Liver (tissue), 9 donors: ENCODE measurements around the gene CNGA3. TPM values are rescaled to one million over a fixed set of nuclear protein-coding genes. Genes with fewer than 3 reads are reported as not detected.

Experiments
- DNase-seq: peaks from one replicate; pipeline ENCODE4 v3.0.0-alpha.2; 2017; ENCODE audit warnings: low spot score
- H3K27ac ChIP-seq, 2 donors: one replicate each; pipeline ENCODE4 v1.7.0; 2013; ENCODE audit warnings: inconsistent platforms in 2 of 2, low read length in 2 of 2, control low read depth in 1 of 2, low read depth in 1 of 2, mild to moderate bottlenecking in 1 of 2
- H3K27me3 ChIP-seq, 4 donors: one replicate each; pipeline versions ENCODE4 v1.6.1 to v1.7.0; 2013; ENCODE audit warnings: low read length in 3 of 4, inconsistent platforms in 1 of 4, mild to moderate bottlenecking in 1 of 4, moderate library complexity in 1 of 4; ENCODE audit not compliant: control insufficient read depth in 4 of 4, insufficient read depth in 4 of 4
- H3K36me3 ChIP-seq, 4 donors: one replicate each; pipeline versions ENCODE4 v1.6.1 to v1.7.0; 2013; ENCODE audit warnings: low read length in 3 of 4, mild to moderate bottlenecking in 3 of 4, low read depth in 1 of 4, moderate library complexity in 1 of 4; ENCODE audit not compliant: control insufficient read depth in 4 of 4, insufficient read depth in 3 of 4
- H3K4me1 ChIP-seq, 4 donors: one replicate each; pipeline versions ENCODE4 v1.6.1 to v1.7.0; 2013; ENCODE audit warnings: low read length in 3 of 4, mild to moderate bottlenecking in 3 of 4, moderate library complexity in 1 of 4; ENCODE audit not compliant: control insufficient read depth in 4 of 4, insufficient read depth in 4 of 4
- H3K4me3 ChIP-seq, 3 donors: one replicate each; pipeline versions ENCODE4 v1.6.1 to v1.7.0; 2013; ENCODE audit warnings: low read length in 3 of 3, control low read depth in 1 of 3, low read depth in 1 of 3, mild to moderate bottlenecking in 1 of 3
- H3K9ac ChIP-seq, 2 donors: one replicate each; pipeline ENCODE4 v1.7.0; 2013; ENCODE audit warnings: low read length in 2 of 2, mild to moderate bottlenecking in 2 of 2, moderate library complexity in 2 of 2, control low read depth in 1 of 2, low read depth in 1 of 2
- H3K9me3 ChIP-seq, 4 donors: one replicate each; pipeline versions ENCODE4 v1.6.1 to v1.7.0; 2013; ENCODE audit warnings: low read length in 3 of 4; ENCODE audit not compliant: control insufficient read depth in 4 of 4
- EGR1 ChIP-seq, 2 donors: IDR thresholded peaks; 2 replicates each; pipeline ENCODE4 v1.6.1; 2016 to 2018; ENCODE audit warnings: antibody characterized with exemption in 2 of 2, low read depth in 2 of 2
- FOXA1 ChIP-seq: IDR thresholded peaks from 2 replicates; pipeline ENCODE4 v1.6.1; 2016; ENCODE audit warnings: antibody characterized with exemption
- FOXA2 ChIP-seq: IDR thresholded peaks from 2 replicates; pipeline ENCODE4 v1.6.1; 2016; ENCODE audit warnings: antibody characterized with exemption
- GABPA ChIP-seq, 2 donors: IDR thresholded peaks in 1 of 2; conservative IDR thresholded peaks in 1 of 2; 2 replicates each; pipeline ENCODE4 v1.6.1; 2016; ENCODE audit warnings: antibody characterized with exemption in 2 of 2, mild to moderate bottlenecking in 1 of 2, moderate library complexity in 1 of 2
- HNF4A ChIP-seq, 2 donors: conservative IDR thresholded peaks; 2 replicates each; pipeline ENCODE4 v1.6.1; 2016; ENCODE audit warnings: antibody characterized with exemption in 2 of 2, mild to moderate bottlenecking in 2 of 2
- HNF4G ChIP-seq: IDR thresholded peaks from 2 replicates; pipeline ENCODE4 v1.6.1; 2016; ENCODE audit warnings: antibody characterized with exemption
- JUND ChIP-seq, 2 donors: IDR thresholded peaks; 2 replicates each; pipeline ENCODE4 v1.6.1; 2016; ENCODE audit warnings: antibody characterized with exemption in 2 of 2
- NR2F2 ChIP-seq: IDR thresholded peaks from 2 replicates; pipeline ENCODE4 v1.6.1; 2016; ENCODE audit warnings: antibody characterized with exemption
- RAD21 ChIP-seq, 2 donors: IDR thresholded peaks; 2 replicates each; pipeline ENCODE4 v1.6.1; 2016; ENCODE audit warnings: antibody characterized with exemption in 2 of 2, mild to moderate bottlenecking in 2 of 2
- RXRA ChIP-seq, 2 donors: IDR thresholded peaks; 2 replicates each; pipeline ENCODE4 v1.6.1; 2017 to 2018; ENCODE audit warnings: antibody characterized with exemption in 2 of 2, mild to moderate bottlenecking in 1 of 2
- SP1 ChIP-seq: IDR thresholded peaks from 2 replicates; pipeline ENCODE4 v1.6.1; 2018; ENCODE audit warnings: antibody characterized with exemption, mild to moderate bottlenecking
- TAF1 ChIP-seq: conservative IDR thresholded peaks from 2 replicates; pipeline ENCODE4 v1.6.1; 2016; ENCODE audit warnings: antibody characterized with exemption, mild to moderate bottlenecking
- YY1 ChIP-seq: IDR thresholded peaks from 2 replicates; pipeline ENCODE4 v1.6.1; 2016; ENCODE audit warnings: antibody characterized with exemption, mild to moderate bottlenecking
- WGBS: extraction: QIAGEN DNeasy Blood & Tissue Kit; methylation state at CpG from one replicate; pipeline ENCODE4 v1.1.7; 2013; 5-methylcytosine and 5-hydroxymethylcytosine counted together
- polyA plus RNA-seq, 2 donors: library from polyadenylated mRNA; stranded (reverse) in 1 of 2; unstranded in 1 of 2; fragments of 200-250 nt in 1 of 2; fragments of >200 nt in 1 of 2; fragmentation: Nextera tagmentation in 1 of 2; extraction: Ambion mirVana in 1 of 2; gene quantifications; one replicate each; pipeline versions ENCODE4 v1.2.1 to v1.2.3, GENCODE V29; 2013 to 2015
- total RNA-seq, 2 donors: library from RNA; depleted of rRNA; stranded (reverse); fragments of >200 nt; gene quantifications; one replicate each; pipeline ENCODE4 v1.2.3, GENCODE V29; 2014
- TF ChIP-seq, protein P1 (sequence below): IDR thresholded peaks from 2 replicates; pipeline ENCODE4 v1.6.1; 2016; ENCODE audit warnings: antibody characterized with exemption
- TF ChIP-seq, protein P2 (sequence below): IDR thresholded peaks from 2 replicates; pipeline ENCODE4 v1.6.1; 2016; ENCODE audit warnings: antibody characterized with exemption, mild to moderate bottlenecking
- TF ChIP-seq, protein P3 (sequence below): IDR thresholded peaks from 2 replicates; pipeline ENCODE4 v1.6.1; 2016; ENCODE audit warnings: antibody characterized with exemption
- TF ChIP-seq, protein P4 (sequence below): IDR thresholded peaks from 2 replicates; pipeline ENCODE4 v1.6.1; 2016; ENCODE audit warnings: antibody characterized with exemption
- TF ChIP-seq, protein P5 (sequence below): fragments of 150-350 bp; IDR thresholded peaks from 2 replicates; pipeline ENCODE4 v1.5.1; 2017; ENCODE audit warnings: improper control_type of control experiment, low read depth, low read length; ENCODE audit not compliant: missing input control
- donor health status: healthy.
- donor health status: healthy.
- donor health status: healthy.
- donor health status: healthy.
- donor health status: healthy.

Gene CNGA3
- total and polyA plus RNA-seq, 4 donors, result not detected

DNA sequence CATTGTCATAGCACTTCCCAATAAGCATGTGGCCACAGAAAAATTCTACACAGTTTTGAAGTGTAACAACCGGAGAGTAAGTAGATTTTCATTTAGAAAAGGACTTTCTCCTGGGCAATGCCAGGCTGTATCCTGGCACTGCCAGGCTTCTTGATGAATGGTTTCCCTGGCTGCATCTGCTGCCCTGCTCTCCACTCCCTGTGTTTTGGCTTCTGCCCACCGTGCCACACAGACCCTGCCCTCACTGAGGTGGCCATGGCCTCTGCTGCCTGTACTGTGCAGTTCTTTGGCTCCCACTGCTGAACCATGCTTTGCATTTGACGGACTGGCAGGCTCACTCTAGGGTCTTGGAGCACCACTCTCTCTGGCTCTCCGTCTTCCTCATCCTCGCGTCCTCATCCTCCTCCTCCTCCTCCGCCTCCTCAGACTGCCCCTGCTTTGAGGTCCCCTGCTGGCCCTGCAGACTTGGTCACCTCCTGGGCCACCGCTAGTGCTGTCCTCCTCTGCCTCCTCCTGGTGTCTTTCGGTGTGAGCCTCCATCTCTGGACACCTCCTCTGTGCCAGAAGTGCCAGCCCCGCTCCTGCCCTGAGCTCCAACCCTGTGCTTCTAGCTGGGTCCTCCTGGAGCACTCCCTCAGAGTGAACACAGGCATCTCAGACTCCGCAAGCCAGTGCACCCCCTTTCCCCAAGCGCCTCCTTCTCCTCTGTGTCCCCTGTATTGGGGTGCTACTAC is 45.9 kb upstream of the CNGA3 start:
- H3K9ac ChIP-seq, result no peak overlapping the region
- H3K9me3 ChIP-seq, result no peaks in the 10 kb centered on the region
- H3K4me1 ChIP-seq, result peaks cover 6 to 13% (median 9%) of the 10 kb centered on the region in 4 donors
- TF ChIP-seq GABPA (IDR thresholded peaks at IDR 0.05 in 1 of 2, conservative IDR thresholded peaks at IDR 0.05 in 1 of 2) (no peak), RAD21 (IDR thresholded peaks at IDR 0.05) (no peak), HNF4G (no peak), SP1 (no peak), FOXA1 (no peak), HNF4A (conservative IDR thresholded peaks at IDR 0.05) (no peak), NR2F2 (no peak)
- TF ChIP-seq, protein P1, sequence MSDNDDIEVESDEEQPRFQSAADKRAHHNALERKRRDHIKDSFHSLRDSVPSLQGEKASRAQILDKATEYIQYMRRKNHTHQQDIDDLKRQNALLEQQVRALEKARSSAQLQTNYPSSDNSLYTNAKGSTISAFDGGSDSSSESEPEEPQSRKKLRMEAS, result no peak
- TF ChIP-seq, protein P2, sequence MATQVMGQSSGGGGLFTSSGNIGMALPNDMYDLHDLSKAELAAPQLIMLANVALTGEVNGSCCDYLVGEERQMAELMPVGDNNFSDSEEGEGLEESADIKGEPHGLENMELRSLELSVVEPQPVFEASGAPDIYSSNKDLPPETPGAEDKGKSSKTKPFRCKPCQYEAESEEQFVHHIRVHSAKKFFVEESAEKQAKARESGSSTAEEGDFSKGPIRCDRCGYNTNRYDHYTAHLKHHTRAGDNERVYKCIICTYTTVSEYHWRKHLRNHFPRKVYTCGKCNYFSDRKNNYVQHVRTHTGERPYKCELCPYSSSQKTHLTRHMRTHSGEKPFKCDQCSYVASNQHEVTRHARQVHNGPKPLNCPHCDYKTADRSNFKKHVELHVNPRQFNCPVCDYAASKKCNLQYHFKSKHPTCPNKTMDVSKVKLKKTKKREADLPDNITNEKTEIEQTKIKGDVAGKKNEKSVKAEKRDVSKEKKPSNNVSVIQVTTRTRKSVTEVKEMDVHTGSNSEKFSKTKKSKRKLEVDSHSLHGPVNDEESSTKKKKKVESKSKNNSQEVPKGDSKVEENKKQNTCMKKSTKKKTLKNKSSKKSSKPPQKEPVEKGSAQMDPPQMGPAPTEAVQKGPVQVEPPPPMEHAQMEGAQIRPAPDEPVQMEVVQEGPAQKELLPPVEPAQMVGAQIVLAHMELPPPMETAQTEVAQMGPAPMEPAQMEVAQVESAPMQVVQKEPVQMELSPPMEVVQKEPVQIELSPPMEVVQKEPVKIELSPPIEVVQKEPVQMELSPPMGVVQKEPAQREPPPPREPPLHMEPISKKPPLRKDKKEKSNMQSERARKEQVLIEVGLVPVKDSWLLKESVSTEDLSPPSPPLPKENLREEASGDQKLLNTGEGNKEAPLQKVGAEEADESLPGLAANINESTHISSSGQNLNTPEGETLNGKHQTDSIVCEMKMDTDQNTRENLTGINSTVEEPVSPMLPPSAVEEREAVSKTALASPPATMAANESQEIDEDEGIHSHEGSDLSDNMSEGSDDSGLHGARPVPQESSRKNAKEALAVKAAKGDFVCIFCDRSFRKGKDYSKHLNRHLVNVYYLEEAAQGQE, result no peak
- WGBS, result 88% methylated on average over 12 of the region's 12 CpGs
- H3K36me3 ChIP-seq, result no peaks in the 10 kb centered on the region
- H3K27me3 ChIP-seq, result no peaks in the 10 kb centered on the region
- no peak for DNase-seq
- H3K27ac ChIP-seq, result no peak overlapping the region
- H3K4me3 ChIP-seq, result no peak overlapping the region

DNA sequence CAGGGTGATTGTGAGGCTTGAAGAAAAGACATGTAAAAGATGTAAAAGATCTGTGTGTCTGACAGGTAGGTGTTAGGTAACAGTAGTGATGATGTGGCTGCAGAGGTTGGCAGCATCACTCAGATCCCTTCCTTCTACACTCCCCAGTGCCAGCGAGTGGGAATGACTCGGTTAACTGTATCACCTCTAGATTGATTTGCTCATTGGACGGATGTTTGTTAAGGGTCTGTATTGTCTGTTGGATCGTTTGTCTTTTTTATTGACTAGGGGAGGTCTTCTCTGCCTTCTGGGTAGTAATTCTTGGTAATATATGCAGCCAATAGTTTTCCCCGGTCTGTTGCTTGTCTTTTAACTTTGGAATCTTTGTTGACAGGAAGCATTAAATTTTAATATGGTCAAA is 44.8 kb upstream of the CNGA3 start:
- no peaks in the 10 kb centered on the region for H3K27me3 ChIP-seq
- no peak overlapping the region for H3K27ac ChIP-seq
- DNase-seq, result no peak
- H3K4me1 ChIP-seq, result peaks cover 0 to 2% (median 1%) of the 10 kb centered on the region in 4 donors
- WGBS, result 65% methylated on average over 5 of the region's 5 CpGs
- no peaks in the 10 kb centered on the region for H3K9me3 ChIP-seq
- H3K36me3 ChIP-seq, result no peaks in the 10 kb centered on the region
- no peak overlapping the region for H3K4me3 ChIP-seq
- H3K9ac ChIP-seq, result no peak overlapping the region
- TF ChIP-seq HNF4A (conservative IDR thresholded peaks at IDR 0.05) (no peak), GABPA (IDR thresholded peaks at IDR 0.05 in 1 of 2, conservative IDR thresholded peaks at IDR 0.05 in 1 of 2) (no peak), NR2F2 (no peak), SP1 (no peak), FOXA2 (no peak), YY1 (no peak), HNF4G (no peak), RXRA (IDR thresholded peaks at IDR 0.05) (no peak), JUND (IDR thresholded peaks at IDR 0.05) (no peak), RAD21 (IDR thresholded peaks at IDR 0.05) (no peak), EGR1 (IDR thresholded peaks at IDR 0.05; ENCODE audit: low read depth in 2 of 2) (no peak), TAF1 (no peak), FOXA1 (no peak)
- TF ChIP-seq, protein P3, sequence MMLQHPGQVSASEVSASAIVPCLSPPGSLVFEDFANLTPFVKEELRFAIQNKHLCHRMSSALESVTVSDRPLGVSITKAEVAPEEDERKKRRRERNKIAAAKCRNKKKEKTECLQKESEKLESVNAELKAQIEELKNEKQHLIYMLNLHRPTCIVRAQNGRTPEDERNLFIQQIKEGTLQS, result no peak
- TF ChIP-seq, protein P2, result no peak
- TF ChIP-seq, protein P1, result no peak
- TF ChIP-seq, protein P4, sequence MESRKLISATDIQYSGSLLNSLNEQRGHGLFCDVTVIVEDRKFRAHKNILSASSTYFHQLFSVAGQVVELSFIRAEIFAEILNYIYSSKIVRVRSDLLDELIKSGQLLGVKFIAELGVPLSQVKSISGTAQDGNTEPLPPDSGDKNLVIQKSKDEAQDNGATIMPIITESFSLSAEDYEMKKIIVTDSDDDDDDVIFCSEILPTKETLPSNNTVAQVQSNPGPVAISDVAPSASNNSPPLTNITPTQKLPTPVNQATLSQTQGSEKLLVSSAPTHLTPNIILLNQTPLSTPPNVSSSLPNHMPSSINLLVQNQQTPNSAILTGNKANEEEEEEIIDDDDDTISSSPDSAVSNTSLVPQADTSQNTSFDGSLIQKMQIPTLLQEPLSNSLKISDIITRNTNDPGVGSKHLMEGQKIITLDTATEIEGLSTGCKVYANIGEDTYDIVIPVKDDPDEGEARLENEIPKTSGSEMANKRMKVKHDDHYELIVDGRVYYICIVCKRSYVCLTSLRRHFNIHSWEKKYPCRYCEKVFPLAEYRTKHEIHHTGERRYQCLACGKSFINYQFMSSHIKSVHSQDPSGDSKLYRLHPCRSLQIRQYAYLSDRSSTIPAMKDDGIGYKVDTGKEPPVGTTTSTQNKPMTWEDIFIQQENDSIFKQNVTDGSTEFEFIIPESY, result no peak
- TF ChIP-seq, protein P5, sequence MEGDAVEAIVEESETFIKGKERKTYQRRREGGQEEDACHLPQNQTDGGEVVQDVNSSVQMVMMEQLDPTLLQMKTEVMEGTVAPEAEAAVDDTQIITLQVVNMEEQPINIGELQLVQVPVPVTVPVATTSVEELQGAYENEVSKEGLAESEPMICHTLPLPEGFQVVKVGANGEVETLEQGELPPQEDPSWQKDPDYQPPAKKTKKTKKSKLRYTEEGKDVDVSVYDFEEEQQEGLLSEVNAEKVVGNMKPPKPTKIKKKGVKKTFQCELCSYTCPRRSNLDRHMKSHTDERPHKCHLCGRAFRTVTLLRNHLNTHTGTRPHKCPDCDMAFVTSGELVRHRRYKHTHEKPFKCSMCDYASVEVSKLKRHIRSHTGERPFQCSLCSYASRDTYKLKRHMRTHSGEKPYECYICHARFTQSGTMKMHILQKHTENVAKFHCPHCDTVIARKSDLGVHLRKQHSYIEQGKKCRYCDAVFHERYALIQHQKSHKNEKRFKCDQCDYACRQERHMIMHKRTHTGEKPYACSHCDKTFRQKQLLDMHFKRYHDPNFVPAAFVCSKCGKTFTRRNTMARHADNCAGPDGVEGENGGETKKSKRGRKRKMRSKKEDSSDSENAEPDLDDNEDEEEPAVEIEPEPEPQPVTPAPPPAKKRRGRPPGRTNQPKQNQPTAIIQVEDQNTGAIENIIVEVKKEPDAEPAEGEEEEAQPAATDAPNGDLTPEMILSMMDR, result no peak
